Adrenal gland (tissue), 12 donors: ENCODE data around the gene TIMM8A. TPM values are rescaled to one million over a fixed set of nuclear protein-coding genes. Genes with fewer than 3 reads are reported as not detected.

Experiments
- DNase-seq, 7 donors: peaks; one replicate each; pipeline ENCODE4 v3.0.0-alpha.2; 2019 to 2020
- H3K27ac ChIP-seq, 5 donors: fragments of 200-600 bp; sonication (generic) in 4 of 5; 1 replicate in 3 of 5; 2 replicates in 2 of 5; pipeline versions ENCODE4 v1.5.1 to v1.8.0; 2016 to 2020; ENCODE audit warnings: mild to moderate bottlenecking in 1 of 5
- H3K27me3 ChIP-seq: fragments of 200-600 bp; 2 replicates; pipeline ENCODE4 v1.8.0; 2021
- H3K36me3 ChIP-seq, 2 donors: fragments of 200-600 bp; replicated peaks in 1 of 2; 1 replicate in 1 of 2; 2 replicates in 1 of 2; pipeline versions ENCODE4 v1.5.1 to v1.8.0; 2018 to 2022
- H3K4me1 ChIP-seq, 2 donors: fragments of 200-600 bp; replicated peaks in 1 of 2; 1 replicate in 1 of 2; 2 replicates in 1 of 2; pipeline versions ENCODE4 v1.5.1 to v1.8.0; 2018 to 2021
- H3K4me3 ChIP-seq, 4 donors: fragments of 200-600 bp; sonication (generic) in 3 of 4; one replicate each; pipeline ENCODE4 v1.5.1; 2016 to 2018
- H3K9me3 ChIP-seq, 3 donors: fragments of 200-600 bp; sonication (generic) in 1 of 3; replicated peaks in 1 of 3; 1 replicate in 2 of 3; 2 replicates in 1 of 3; pipeline versions ENCODE4 v1.5.1 to v1.8.0; 2016 to 2021
- CTCF ChIP-seq, 6 experiments: fragments of 450-650 bp in 4 of 6; fragments of 200-600 bp in 2 of 6; sonication (generic) in 1 of 6; IDR thresholded peaks; 1 replicate in 5 of 6; 2 replicates in 1 of 6; pipeline versions ENCODE4 v1.5.1 to v1.8.0; 2016 to 2021; ENCODE audit warnings: antibody characterized with exemption in 6 of 6, mild to moderate bottlenecking in 2 of 6, moderate library complexity in 1 of 6
- POLR2A ChIP-seq, 2 donors: fragments of 450-650 bp; IDR thresholded peaks; one replicate each; pipeline ENCODE4 v1.6.1; 2017; ENCODE audit warnings: antibody characterized with exemption in 2 of 2, mild to moderate bottlenecking in 2 of 2, moderate library complexity in 1 of 2
- WGBS, 4 donors: extraction: QIAGEN DNeasy Blood & Tissue Kit in 2 of 4; methylation state at CpG; one replicate each; pipeline versions ENCODE4 v1.1.5 to v1.1.7; 2013 to 2017; 5-methylcytosine and 5-hydroxymethylcytosine counted together
- intact Hi-C, 2 donors: fragments of 100-400 bp; cut with DNase I; formaldehyde crosslinking; loops; one replicate each; pipeline versions ENCODE4 v1.14.1 to v1.15.0; 2022 to 2023
- polyA plus RNA-seq, 3 donors: library from polyadenylated mRNA; stranded (reverse); fragments of 200-250 nt in 2 of 3; fragments of 350-450 nt in 1 of 3; fragmentation: Illumina TruSeq in 1 of 3; extraction: RNeasy Lipid Tissue Mini Kit (QIAGEN cat#74804) in 1 of 3; gene quantifications; one replicate each; pipeline ENCODE4 v1.2.3, GENCODE V29; 2013 to 2014
- total RNA-seq, 9 donors: library from RNA; depleted of rRNA in 4 of 9; stranded (reverse); fragments of >200 nt in 4 of 9; fragments of 120-200 nt in 1 of 9; fragmentation: NEBNext Ultra II Directional in 1 of 9; extraction: Animal tissue kit (Norgen Biotek cat#: 25700) in 1 of 9; gene quantifications; one replicate each; pipeline versions ENCODE4 v1.1.0 to v1.2.4, GENCODE V29; 2013 to 2023
- donor health status: healthy with polysubstance abuse.
- donor health status: Bipolar disorder and iron deficiency.
- donor health status: DM: yes; HTN: yes; CAD: no.
- donor health status: DM: no; HTN: no; CAD: no.
- donor health status: DM: no; HTN: no; CAD: no.
- donor health status: DM: yes; HTN: yes; CAD: no.

TIMM8A gene
- total and polyA plus RNA-seq, 12 donors = 1.5 to 14.9 (median 6.8) TPM

DNA sequence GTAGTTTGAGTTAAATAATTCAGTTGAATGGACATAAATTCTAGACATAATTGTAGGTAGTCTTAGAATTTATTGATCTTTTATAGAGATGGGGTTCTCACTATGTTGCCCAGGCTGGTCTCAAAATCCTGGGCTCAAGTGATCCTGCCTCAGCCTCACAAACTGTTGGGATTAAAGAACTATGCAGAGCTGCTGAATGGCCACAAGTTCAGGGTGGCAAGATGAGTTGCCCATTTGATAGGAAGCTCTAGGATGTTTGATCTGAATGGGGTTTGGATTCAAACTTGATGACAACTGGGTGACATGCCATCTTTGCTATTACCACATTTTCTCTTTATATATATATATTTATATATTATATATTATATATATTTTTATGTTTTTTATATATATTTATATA lies 45.8 kb upstream of the TIMM8A start:
- no peak for DNase-seq
- H3K27ac ChIP-seq = no peak overlapping the region
- no peak overlapping the region for H3K4me3 ChIP-seq
- no peaks in the 10 kb centered on the region for H3K9me3 ChIP-seq
- intact Hi-C loops = no loop called here
- H3K4me1 ChIP-seq = no peaks in the 10 kb centered on the region
- H3K36me3 ChIP-seq = no peaks in the 10 kb centered on the region
- TF ChIP-seq POLR2A (IDR thresholded peaks at IDR 0.05) (no peak), CTCF (IDR thresholded peaks at IDR 0.05) (no peak)
- H3K27me3 ChIP-seq = no peaks in the 10 kb centered on the region

GRCh38 chrX:101393530-101394305 lies 45.2 kb upstream of the TIMM8A start:
- Histone ChIP-seq H3K27me3 (no peaks in the 10 kb centered on the region), H3K4me3 (no peak overlapping the region), H3K9me3 (no peaks in the 10 kb centered on the region), H3K4me1 (no peaks in the 10 kb centered on the region), H3K36me3 (no peaks in the 10 kb centered on the region), H3K27ac (no peak overlapping the region)
- TF ChIP-seq POLR2A (IDR thresholded peaks at IDR 0.05) = no peak
- no peak for TF ChIP-seq CTCF (IDR thresholded peaks at IDR 0.05)
- intact Hi-C loops = no loop called here
- no peak for DNase-seq
- WGBS, 4 donors = 76 to 86% (median 81%) methylated on average over 11 of the region's 11 CpGs

DNA sequence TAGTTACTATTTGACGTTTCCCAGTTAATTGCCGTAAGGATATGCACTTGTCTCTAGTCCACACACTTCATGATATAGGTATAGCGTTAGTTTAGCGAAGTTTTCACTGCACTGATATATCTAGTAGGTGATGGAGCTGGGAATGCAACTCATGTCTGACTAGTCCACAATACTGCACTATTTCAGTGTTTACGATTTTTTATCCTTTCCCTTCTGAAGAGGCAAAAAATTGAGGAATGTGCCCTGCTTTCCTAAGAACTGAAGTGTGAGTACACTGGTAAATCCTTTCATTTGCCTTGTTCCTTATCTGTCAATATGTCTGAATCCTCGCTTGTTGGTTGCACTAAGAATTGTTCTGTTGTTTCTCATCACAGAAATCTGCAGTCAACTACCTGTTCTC lies 43.3 kb upstream of the TIMM8A start:
- Histone ChIP-seq H3K9me3 (no peaks in the 10 kb centered on the region), H3K4me1 (no peaks in the 10 kb centered on the region), H3K4me3 (peak overlapping the region in 1 of 4 donors; percentile 58), H3K36me3 (no peaks in the 10 kb centered on the region), H3K27me3 (no peaks in the 10 kb centered on the region), H3K27ac (peak overlapping the region in 2 of 5 donors; percentile 75 to 81)
- TF ChIP-seq POLR2A (IDR thresholded peaks at IDR 0.05) = no peak
- no peak for TF ChIP-seq CTCF (IDR thresholded peaks at IDR 0.05)
- no peak for DNase-seq
- intact Hi-C loops = no loop called here
- WGBS, 4 donors = 32 to 67% (median 60%) methylated on average over 6 of the region's 6 CpGs

- peak; percentile 77 to 93 (median 86) for DNase-seq
- 0 to 51% (median 17%) methylated on average over 16 to 47 of the region's 47 CpGs for WGBS, 4 donors
- H3K9me3 ChIP-seq = no peaks in the 10 kb centered on the region
- peak within 1 kb of the TSS in 3 of 4 donors; percentile 18 to 58 (median 31) for H3K4me3 ChIP-seq
- H3K27me3 ChIP-seq = no peaks in the 10 kb centered on the region
- intact Hi-C loops = no loop called here
- H3K4me1 ChIP-seq = no peaks in the 10 kb centered on the region
- no peaks in the 10 kb centered on the region for H3K36me3 ChIP-seq
- H3K27ac ChIP-seq = peak within 1 kb of the TSS in 4 of 5 donors; percentile 10 to 81 (median 54)
- TF ChIP-seq CTCF (IDR thresholded peaks at IDR 0.05) (peak; percentile 27 to 65 (median 58)), POLR2A (IDR thresholded peaks at IDR 0.05) (peak; percentile 51 to 73)
Measured at GRCh38 chrX:101390664-101391525, 42.4 kb upstream of the TIMM8A start, which contains the start of gene RPL36A. Gene RPL36A (plus strand): TSS chrX:101391011. CDS start chrX:101391044, 33 bp downstream.
